Effector CD4-positive, alpha-beta T cell (primary cell): ENCODE measurements around the gene TMEM250.

Experiments used
- DNase-seq: peaks from one replicate; pipeline ENCODE4 v3.0.0-alpha.2; 2020

The TMEM250 gene

GRCh38 chr9:136093995-136094881, 24.4 kb downstream of the TMEM250 start:
- DNase-seq = peak; percentile 35

- no peak for DNase-seq
Measured at GRCh38 chr9:136093346-136093986, 25.2 kb downstream of the TMEM250 start.

DNA sequence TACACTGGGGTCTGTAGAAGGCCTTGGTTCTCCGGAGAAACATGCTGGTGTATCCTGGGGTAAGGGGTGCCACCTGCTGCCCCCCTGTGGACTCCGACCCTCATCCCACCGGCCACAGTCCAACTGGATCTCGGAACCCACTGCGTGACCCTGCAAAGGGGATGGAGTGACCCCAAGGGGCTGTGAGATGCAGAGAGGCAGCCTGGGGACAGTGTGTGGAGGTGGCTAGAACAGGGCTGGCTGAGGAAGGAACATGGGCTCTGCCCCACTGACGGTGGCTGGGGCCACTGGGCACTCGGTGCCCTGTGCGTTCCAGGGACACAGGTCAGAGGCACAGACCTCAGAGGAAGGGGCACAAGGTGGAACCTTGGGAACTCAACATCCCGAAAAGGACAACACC, 25.9 kb downstream of the TMEM250 start:
- DNase-seq = no peak

DNA sequence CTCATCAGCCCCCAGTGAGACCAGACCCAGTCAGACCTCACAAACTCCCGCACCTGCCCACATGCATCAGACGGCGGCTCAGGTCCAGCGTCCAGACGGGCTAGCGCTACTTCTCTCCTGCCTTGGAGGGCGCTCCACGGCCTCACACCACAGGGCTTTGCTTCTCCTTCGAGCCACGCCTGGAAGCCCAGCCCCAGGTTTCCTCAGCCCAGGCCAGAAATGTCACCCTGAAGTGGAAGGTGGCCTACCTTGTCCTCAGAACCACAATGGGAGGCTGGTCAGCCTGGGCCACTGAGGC, 26.4 kb downstream of the TMEM250 start:
- DNase-seq = no peak

GRCh38 chr9:136091582-136092352, 26.9 kb downstream of the TMEM250 start:
- no peak for DNase-seq

DNA sequence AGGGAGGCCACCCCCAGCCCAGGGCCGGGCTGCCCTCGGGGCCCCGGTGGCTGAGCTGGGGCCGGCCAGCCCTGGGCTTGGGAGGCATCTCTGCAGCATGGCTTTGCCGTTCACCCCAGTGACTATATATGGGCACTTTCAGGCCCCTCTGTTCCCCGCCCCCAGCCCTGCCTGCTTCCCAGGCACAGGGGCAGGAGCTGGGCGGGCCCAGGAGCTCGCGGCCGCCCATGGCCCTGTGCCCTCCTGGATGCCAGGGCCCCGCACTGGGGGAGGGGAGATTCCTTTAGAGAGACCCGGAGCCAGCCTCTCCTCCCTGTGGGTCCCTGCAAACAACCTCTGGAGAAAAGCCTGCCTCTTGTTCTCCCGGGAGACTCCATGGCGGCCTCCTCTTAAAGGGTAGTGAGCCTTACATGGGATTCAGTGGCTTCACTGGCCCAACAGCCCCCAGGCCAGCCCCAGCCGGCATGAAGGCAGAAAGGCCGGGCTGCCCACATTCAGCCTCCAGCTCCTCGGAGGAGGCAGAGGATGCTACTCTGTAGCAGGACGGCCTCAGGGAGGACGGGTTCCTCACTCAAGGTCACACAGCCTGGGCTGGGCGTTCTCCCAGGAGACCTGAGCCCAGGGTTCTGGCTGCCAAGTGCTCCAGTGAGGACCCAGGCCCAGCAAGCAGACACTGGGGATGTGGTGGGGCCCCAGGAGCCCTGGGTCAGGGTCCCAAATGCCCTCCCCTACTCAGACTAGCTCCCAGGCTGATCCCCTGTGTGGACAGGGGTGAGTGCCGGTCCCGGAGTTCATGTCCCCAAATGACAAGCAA, 27.7 kb downstream of the TMEM250 start:
- no peak for DNase-seq

DNA sequence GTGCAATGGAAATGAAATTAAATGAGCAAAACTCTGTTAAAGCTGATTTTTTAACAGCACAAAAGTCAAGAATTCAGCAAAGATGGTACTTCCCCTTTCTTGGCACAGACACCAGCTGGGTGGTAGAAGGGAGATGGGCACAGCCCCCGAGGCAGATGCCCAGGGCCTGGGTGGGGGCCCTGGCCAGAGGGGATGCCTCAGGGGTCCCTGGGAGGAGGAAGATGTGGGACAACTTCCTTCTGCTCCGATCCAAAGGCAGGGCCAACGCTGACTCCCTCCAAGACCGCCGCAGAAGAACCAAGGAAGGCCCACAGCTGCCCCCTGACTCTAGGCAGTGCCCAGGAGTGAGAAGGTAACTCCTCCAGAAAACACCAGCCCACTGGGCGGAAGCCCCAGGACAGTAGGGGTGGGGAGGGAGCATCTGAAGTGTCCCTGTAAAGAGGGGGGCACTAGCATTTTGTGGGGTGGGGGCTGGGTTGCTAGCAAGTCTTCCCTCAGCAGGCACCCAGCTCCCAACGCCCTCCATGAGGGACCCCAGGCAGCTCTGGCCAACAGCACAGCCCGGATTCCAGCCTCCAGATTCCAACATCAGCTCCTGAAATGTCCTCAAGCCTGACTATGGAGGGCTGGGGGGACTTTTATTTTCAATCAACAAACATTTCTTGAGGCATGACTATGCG, 28.5 kb downstream of the TMEM250 start:
- DNase-seq = no peak

GRCh38 chr9:136089697-136090045, 29.0 kb downstream of the TMEM250 start:
- DNase-seq = no peak

GRCh38 chr9:136088939-136089696, 29.6 kb downstream of the TMEM250 start:
- DNase-seq = no peak

- no peak for DNase-seq
Measured at GRCh38 chr9:136088481-136088938, 30.2 kb downstream of the TMEM250 start.

GRCh38 chr9:136087741-136088480, 30.8 kb downstream of the TMEM250 start:
- DNase-seq = no peak

- no peak for DNase-seq
Measured at GRCh38 chr9:136086951-136087740, 31.5 kb downstream of the TMEM250 start.

DNA sequence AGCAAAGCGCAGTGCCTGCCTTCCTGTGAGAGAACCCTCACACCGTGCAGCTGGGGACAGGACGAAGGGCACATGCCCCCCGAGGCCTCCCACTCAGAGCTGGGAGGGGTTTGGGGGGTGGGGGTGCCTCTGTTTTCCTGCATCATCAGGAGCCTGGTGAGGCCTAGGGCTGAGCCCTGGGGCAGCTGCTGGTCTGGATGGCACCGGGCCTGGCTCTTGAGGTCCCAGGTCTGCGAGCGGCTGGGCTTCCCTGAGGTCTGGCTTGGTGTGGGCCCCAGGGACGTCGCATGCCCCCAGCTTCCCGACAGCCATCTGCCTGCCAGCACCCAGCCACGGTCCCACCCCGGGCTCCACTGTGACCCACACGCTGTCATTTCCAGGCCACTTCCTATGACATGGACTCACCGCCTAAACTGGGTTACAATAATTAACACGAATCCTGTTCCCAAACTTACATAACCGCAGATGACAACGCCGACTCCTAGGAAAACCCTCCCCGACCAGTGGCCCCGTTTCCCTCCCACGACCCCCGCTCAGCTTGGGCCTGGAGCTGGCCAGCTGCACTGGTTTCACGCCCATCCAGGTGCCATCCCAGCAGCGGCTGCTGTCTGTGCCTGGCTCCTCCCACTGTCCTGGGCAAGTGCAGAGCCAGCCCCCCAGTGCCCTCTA, 32.3 kb downstream of the TMEM250 start:
- no peak for DNase-seq

DNA sequence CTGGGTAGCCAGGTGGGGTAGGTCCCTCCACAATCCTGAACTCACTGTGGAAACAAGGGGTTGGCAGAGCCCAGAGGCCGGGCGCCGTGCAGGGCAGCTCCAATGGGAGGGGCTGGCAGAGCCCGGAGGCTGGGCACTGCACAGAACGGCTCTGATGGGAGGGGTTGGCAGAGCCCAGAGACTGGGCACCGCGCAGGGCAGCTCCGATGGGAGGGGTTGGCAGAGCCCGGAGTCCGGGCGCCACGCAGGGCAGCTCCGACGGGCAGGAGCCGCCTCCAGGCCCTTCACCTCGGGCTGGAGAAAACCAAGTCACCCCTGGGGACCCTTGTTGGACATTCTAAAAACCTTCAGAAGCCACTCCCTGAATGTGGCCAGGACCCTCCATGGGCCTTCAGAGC, 32.9 kb downstream of the TMEM250 start:
- no peak for DNase-seq

DNA sequence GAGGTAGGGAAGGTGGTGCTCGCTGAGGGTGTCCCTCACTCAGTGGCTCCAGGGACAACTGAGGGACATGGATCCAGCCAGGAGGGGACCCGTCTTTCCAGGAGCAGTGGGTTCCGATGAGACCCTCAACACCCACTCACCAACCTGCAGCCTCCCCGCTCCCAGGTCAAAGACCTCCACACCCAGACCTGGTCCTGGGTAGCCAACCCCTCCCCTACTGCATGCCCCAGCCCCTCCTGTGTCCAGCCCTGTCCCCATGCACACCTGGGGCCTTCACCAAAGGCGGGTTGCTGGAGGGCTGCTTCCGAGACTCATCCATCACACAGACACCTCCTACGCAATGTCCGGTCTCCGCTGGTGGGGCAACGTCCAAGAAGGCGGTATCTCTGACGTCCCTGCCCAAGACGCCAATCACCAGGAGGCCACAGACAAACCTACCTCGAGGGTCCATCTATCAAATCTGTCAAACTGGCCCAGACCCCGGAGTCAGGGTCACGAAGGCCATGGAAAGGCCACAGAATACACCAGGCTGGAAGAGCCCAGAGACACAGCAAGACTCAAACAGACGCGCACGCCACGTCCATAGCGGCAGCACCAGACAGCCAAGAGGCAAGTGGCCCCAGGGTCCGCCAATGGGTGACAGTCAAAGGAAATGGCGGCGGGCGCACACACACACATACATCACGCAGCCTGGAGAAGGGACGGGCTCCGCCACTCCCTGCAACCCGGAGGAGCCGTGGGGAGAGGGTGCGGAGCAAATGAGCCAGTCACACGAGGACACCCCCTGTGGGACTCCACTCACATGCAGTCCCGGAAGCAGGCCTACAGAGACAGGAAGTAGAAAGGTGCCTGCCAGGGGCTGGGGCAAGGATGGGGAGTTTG, 34.4 kb downstream of the TMEM250 start:
- no peak for DNase-seq

- no peak for DNase-seq
Measured at GRCh38 chr9:136083558-136084062, 35.1 kb downstream of the TMEM250 start.

- no peak for DNase-seq
Measured at GRCh38 chr9:136082496-136083361, 35.9 kb downstream of the TMEM250 start.
